HPDE6-E6E7 (cell line): ENCODE measurements around the gene TOR3A.
A peak's percentile ranks its signal among the peaks of the same experiment; 100 is the strongest.
"Not testable (repeated sequence)": the region's sequence is repeated elsewhere in the genome, so short reads cannot be mapped to it uniquely, and the experiment has no call there.

Source experiments
- DNase-seq: peaks from one replicate; pipeline ENCODE4 v3.0.0; 2011; ENCODE audit warnings: missing footprints; ENCODE audit errors: extremely low spot score

Gene TOR3A

GRCh38 chr1:179081687-179082332 is at the start of gene TOR3A:
TSS of gene TOR3A (plus strand) at chr1:179082070. CDS start at chr1:179082129, 59 bp downstream.
- DNase-seq = peak; percentile 92

GRCh38 chr1:179034720-179035119 is 47.1 kb upstream of the TOR3A start:
- DNase-seq = no peak

GRCh38 chr1:179036844-179037465 is 44.9 kb upstream of the TOR3A start:
- DNase-seq = peak; percentile 25

GRCh38 chr1:179038528-179039281 is 43.2 kb upstream of the TOR3A start:
- peak; percentile 28 for DNase-seq

- not testable (repeated sequence) for DNase-seq
Measured at GRCh38 chr1:179039502-179040174, 42.2 kb upstream of the TOR3A start.

GRCh38 chr1:179040175-179040551 is 41.7 kb upstream of the TOR3A start:
- not testable (repeated sequence) for DNase-seq

GRCh38 chr1:179042087-179042486 is 39.8 kb upstream of the TOR3A start:
- no peak for DNase-seq

- DNase-seq = no peak
Measured at GRCh38 chr1:179042700-179043099, 39.2 kb upstream of the TOR3A start.

GRCh38 chr1:179043266-179043665 is 38.6 kb upstream of the TOR3A start:
- no peak for DNase-seq

GRCh38 chr1:179043907-179044306 is 38.0 kb upstream of the TOR3A start:
- DNase-seq = no peak

GRCh38 chr1:179046808-179047635 is 34.8 kb upstream of the TOR3A start:
- no peak for DNase-seq

- no peak for DNase-seq
Measured at GRCh38 chr1:179047636-179047997, 34.3 kb upstream of the TOR3A start.

- DNase-seq = no peak
Measured at GRCh38 chr1:179048339-179049124, 33.3 kb upstream of the TOR3A start.

- no peak for DNase-seq
Measured at GRCh38 chr1:179052776-179053175, 29.1 kb upstream of the TOR3A start.

- DNase-seq = no peak
Measured at GRCh38 chr1:179053486-179053885, 28.4 kb upstream of the TOR3A start.

- DNase-seq = no peak
Measured at GRCh38 chr1:179055937-179056336, 25.9 kb upstream of the TOR3A start.

GRCh38 chr1:179058487-179059483 is 23.1 kb upstream of the TOR3A start:
- no peak for DNase-seq

GRCh38 chr1:179061360-179062282 is 20.2 kb upstream of the TOR3A start:
- no peak for DNase-seq
